Motor neuron (in vitro differentiated cells): Measurements from ENCODE around the gene PLD4. TPM values are rescaled to one million over a fixed set of nuclear protein-coding genes. Genes with fewer than 3 reads are reported as not detected.
"Not testable (repeated sequence)": the region's sequence is repeated elsewhere in the genome, so short reads cannot be mapped to it uniquely, and the experiment has no call there.

Experiments
- ATAC-seq, 8 experiments: fragments of 200-7000 bp; cut with Tn5 transposase; replicated peaks in 6 of 8; 2 replicates each; pipeline ENCODE4 v1.8.0; 2021; ENCODE audit warnings: mild to moderate bottlenecking in 8 of 8, moderate library complexity in 8 of 8
- H3K27ac ChIP-seq, 2 donors: fragments of 250-450 bp; sonication (Bioruptor Pico); 2 replicates each; pipeline ENCODE4 v1.9.0; 2021; ENCODE audit warnings: antibody characterized with exemption in 2 of 2, mild to moderate bottlenecking in 2 of 2, moderate library complexity in 1 of 2
- H3K4me1 ChIP-seq, 2 donors: fragments of 250-450 bp; sonication (Bioruptor Pico); replicated peaks in 1 of 2; 2 replicates each; pipeline ENCODE4 v1.6.1; 2021; ENCODE audit warnings: antibody characterized with exemption in 2 of 2, mild to moderate bottlenecking in 2 of 2, moderate library complexity in 1 of 2
- H3K4me3 ChIP-seq, 5 donors: fragments of 250-450 bp; sonication (Bioruptor Pico); 2 replicates each; pipeline ENCODE4 v1.9.0; 2021; ENCODE audit warnings: antibody characterized with exemption in 5 of 5, mild to moderate bottlenecking in 5 of 5, moderate library complexity in 4 of 5
- WGBS, 10 experiments: fragments of 450-650 bp; shearing (Covaris generic); methylation state at CpG; one replicate each; pipeline ENCODE4 v1.0.0; 2022; 5-methylcytosine and 5-hydroxymethylcytosine counted together
- in situ Hi-C, 9 experiments: fragments of 400-800 bp; cut with MboI; loops; one replicate each; pipeline ENCODE4 v1.15.0; 2021; ENCODE audit warnings: low sequenced_read_pairs in 9 of 9, low pct_unique_long_range_greater_than_20kb in 2 of 9; ENCODE audit not compliant: unreplicated experiment in 9 of 9
- total RNA-seq, 8 experiments: library from RNA; unstranded; fragments of 300-600 nt; gene quantifications; 2 replicates each; pipeline versions ENCODE4 v1.2.3 to v1.2.4, GENCODE V29; 2022

The PLD4 gene
- total RNA-seq, 8 experiments from 2014 or later: 0.09 to 1.1 (median 0.41) TPM

DNA sequence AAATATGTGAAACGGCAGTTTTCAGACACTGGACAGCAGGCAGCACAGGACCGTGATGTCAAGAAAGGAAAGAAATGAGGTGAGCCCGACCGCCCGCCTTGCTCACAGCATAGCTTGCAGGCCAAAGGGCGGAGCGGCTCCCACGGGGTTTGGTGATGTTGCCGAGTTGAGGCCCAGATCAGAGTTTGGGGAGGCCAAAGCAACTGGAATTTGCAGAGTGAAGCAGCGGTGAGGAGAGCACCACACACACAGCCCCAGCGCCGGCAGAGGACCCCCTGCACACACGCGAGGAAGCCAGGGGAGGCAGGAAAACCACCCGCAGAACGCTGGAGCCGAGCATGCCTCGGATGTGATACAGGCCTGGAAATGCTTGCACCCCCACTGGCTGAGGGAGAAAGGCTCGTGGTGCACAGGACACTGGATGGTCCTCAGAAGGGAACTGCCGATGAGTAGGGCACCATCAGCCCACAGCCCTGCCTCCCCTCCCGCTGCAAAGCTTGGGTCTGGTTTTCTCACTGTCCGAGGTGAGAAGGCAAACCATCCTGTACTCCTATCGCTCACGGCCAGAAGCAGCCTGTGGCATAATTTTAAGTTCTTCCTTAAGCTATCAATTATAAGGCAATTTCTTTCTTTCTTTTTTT is 25.7 kb upstream of the PLD4 start:
- whole genome bisulfite sequencing, 10 experiments: 20 to 100% (median 74%) methylated on average over 4 to 16 of the region's 24 CpGs
- no peak for ATAC-seq
- Histone ChIP-seq H3K27ac (no peak overlapping the region), H3K4me1 (no peaks in the 10 kb centered on the region), H3K4me3 (no peak overlapping the region)
- in situ Hi-C loops: no loop called here

DNA sequence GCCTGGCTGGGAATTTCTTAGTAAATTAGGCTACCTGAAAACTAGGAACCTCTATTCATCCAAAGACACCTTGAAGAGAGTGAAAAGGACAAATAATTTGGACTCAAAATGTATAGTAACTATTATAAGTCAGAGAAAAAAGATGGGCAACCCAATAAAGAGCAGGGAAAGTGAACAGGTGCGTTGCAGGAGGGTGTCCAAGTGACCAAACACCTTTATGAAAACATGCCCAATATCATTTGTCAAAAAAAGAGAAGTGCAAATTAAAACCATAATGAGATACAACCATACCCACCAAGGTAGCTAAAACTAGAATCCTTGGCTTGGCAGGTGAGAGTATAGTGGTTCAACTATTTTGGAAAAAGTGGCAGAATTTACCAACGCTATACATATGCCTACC is 24.9 kb upstream of the PLD4 start:
- in situ Hi-C loops: loop anchor here in 1 of 9 experiments (25.0 kb wide), 1 partner anchor 138 kb away; no protein-coding TSS in a partner anchor
- no peak for ATAC-seq
- H3K4me1 ChIP-seq: no peaks in the 10 kb centered on the region
- no peak overlapping the region for H3K4me3 ChIP-seq
- H3K27ac ChIP-seq: no peak overlapping the region
- WGBS, 10 experiments: 33 to 83% (median 49%) methylated on average over 1 to 2 of the region's 2 CpGs; no CpG with 5 or more reads in 3 of the 10 experiments

DNA sequence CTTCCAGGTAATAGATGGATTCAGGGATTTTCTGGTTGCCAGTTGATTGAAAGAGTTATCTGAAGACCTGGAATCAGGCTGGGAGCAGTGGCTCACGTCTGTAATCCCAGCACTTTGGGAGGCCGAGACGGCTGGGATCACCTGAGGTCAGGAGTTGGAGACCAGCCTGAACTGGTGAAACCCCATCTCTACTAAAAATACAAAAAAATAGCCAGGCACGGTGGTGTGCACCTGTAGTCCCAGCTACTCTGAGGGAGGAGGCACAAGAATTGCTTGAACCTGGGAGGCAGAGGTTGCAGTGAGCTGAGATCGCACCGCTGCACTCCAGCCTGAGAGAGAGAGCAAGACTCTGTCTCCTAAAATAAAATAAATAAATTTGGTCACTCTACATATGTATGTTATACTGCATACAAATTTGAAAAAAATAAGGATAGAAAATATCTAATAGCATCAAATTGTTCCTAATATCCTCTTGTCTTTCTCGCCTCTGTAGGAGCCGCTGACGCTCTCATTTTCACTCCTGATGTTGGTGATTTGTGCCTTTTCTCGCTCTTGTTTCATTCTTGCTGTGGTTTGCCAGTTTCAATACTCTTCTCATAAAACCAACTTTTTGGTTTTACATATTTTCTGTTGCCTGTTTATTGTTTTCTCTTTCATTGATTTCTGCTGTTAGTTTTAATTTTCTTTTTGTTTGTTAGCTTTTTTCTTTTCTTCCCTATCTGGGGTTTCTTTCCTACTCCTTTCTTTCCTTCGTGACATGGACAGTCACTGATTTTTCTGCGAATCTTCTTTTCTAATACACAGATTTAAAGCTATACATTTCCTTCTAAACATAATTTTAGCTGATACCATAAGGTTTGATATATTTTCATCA is 23.8 kb upstream of the PLD4 start:
- no peak overlapping the region for H3K4me3 ChIP-seq
- no peak for ATAC-seq
- no peaks in the 10 kb centered on the region for H3K4me1 ChIP-seq
- 59 to 88% (median 79%) methylated on average over 6 to 10 of the region's 12 CpGs for WGBS, 10 experiments
- in situ Hi-C loops: loop anchor here in 1 of 9 experiments (25.0 kb wide), 1 partner anchor 136 kb away; no protein-coding TSS in a partner anchor
- no peak overlapping the region for H3K27ac ChIP-seq

- 62 to 97% (median 88%) methylated on average over 2 to 7 of the region's 7 CpGs; no CpG with 5 or more reads in 1 of the 10 experiments for WGBS, 10 experiments
Measured at GRCh38 chr14:104903990-104904389, 20.7 kb upstream of the PLD4 start.

DNA sequence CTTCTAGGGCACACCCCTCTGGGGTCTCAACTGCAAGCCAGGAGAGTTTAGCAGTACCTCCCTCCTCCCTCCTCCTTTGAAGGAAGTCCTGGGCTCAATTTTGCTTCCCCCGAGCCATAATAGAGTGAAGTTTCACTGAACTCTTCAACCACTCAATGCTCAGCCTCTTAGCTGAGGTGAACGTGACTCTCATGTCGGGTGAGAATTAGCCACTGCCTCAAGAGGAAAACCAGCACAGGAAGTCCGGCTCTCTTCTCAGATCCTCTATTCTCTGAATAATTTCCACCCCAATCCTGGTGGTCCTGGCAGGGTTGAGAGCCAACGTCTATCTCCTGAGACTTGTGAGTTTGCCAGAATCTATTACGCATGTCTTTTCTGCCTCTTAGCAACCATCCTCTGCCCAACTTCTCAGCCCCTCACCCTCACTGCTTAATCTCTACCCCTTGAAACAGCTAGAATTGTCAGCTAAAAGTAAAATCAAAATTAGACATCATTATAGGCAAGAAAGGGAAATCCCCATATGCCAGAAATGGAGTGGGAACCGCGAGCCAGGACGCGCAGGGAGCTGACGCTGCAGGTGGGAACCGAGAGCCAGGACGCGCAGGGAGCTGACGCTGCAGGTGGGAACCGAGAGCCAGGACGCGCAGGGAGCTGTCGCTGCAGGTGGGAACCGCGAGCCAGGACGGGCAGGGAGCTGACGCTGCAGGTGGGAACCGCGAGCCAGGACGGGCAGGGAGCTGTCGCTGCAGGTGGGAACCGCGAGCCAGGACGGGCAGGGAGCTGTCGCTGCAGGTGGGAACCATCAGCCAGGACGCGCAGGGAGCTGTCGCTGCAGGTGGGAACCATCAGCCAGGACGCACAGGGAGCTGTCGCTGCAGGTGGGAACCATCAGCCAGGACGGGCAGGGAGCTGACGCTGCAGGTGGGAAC is 19.8 kb upstream of the PLD4 start:
- WGBS, 10 experiments: 0 to 86% (median 51%) methylated on average over 2 to 9 of the region's 38 CpGs; no CpG with 5 or more reads in 2 of the 10 experiments
- H3K4me3 ChIP-seq: not testable (repeated sequence)
- in situ Hi-C loops: loop anchor here in 1 of 9 experiments (25.0 kb wide), 1 partner anchor 132 kb away; no protein-coding TSS in a partner anchor

More at GRCh38 chr14:104903990-104904389, 20.7 kb upstream of the PLD4 start:
- H3K4me1 ChIP-seq: no peaks in the 10 kb centered on the region
- no peak overlapping the region for H3K4me3 ChIP-seq
- no peak overlapping the region for H3K27ac ChIP-seq
- ATAC-seq: no peak
- in situ Hi-C loops: loop anchor here in 1 of 9 experiments (25.0 kb wide), 1 partner anchor 133 kb away; no protein-coding TSS in a partner anchor

DNA sequence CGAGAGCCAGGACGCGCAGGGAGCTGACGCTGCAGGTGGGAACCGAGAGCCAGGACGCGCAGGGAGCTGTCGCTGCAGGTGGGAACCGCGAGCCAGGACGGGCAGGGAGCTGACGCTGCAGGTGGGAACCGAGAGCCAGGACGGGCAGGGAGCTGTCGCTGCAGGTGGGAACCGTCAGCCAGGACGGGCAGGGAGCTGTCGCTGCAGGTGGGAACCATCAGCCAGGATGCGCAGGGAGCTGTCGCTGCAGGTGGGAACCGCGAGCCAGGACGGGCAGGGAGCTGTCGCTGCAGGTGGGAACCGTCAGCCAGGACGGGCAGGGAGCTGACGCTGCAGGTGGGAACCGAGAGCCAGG is 19.1 kb upstream of the PLD4 start:
- in situ Hi-C loops: loop anchor here in 1 of 9 experiments (25.0 kb wide), 1 partner anchor 132 kb away; no protein-coding TSS in a partner anchor
- H3K4me3 ChIP-seq, ATAC-seq, H3K27ac ChIP-seq, H3K4me1 ChIP-seq: not testable (repeated sequence)
- 14% methylated on average over 9 of the region's 28 CpGs; no CpG with 5 or more reads in 9 of the 10 experiments for WGBS, 10 experiments

More for the DNA sequence above, 19.8 kb upstream of the PLD4 start:
- ATAC-seq: peak in 1 of 8 experiments; percentile 14
- not testable (repeated sequence) for H3K27ac ChIP-seq, H3K4me1 ChIP-seq

DNA sequence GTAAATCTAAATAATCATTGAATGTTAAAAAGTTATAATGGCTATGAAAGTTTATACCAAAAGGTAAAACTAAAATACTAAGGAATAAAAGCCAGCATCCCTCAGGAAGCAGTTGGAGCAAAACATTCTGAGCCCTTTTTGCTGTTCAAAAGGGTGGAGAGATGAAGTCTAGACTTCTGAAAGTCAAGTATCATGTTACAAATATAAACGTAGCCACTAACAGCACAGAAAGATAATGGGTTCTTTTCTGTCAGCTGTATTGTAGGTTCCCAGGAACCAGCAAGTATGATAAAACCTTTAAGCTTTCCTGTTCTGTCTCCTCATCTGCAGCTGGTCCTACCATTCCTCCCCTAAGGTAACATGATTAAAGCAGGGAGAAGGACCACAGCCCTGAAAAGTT is 16.4 kb upstream of the PLD4 start:
- H3K4me1 ChIP-seq: no peaks in the 10 kb centered on the region
- peak in 2 of 8 experiments; percentile 48 to 70 for ATAC-seq
- WGBS, 10 experiments: 0 to 57% (median 0%) methylated on average over 1 of the region's 1 CpG; no CpG with 5 or more reads in 2 of the 10 experiments
- H3K4me3 ChIP-seq: no peak overlapping the region
- H3K27ac ChIP-seq: no peak overlapping the region
- in situ Hi-C loops: loop anchor here in 1 of 9 experiments (25.0 kb wide), 1 partner anchor 129 kb away; no protein-coding TSS in a partner anchor

DNA sequence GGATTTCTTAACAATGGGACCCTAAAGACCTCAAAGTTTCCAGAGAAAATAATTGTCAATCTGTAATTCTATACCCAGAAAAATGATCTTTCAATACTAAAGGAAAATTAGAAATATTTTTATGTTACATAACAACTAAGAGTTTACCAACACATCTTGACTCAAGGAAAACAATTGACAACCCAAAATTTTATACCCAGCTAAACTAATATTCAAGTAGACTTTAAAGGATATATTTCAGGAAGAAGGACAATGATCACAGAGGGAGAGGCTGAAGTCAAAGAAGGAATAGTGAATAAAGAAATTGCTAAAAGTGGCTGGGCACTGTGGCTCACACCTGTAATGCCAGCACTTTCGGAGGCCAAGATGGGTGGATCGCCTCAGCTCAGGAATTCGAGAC is 12.6 kb upstream of the PLD4 start:
- Histone ChIP-seq H3K4me1 (no peaks in the 10 kb centered on the region), H3K27ac (no peak overlapping the region), H3K4me3 (no peak overlapping the region)
- ATAC-seq: no peak
- in situ Hi-C loops: loop anchor here in 1 of 9 experiments (25.0 kb wide), 1 partner anchor 125 kb away; no protein-coding TSS in a partner anchor
- 50 to 100% (median 73%) methylated on average over 1 to 3 of the region's 3 CpGs; no CpG with 5 or more reads in 6 of the 10 experiments for WGBS, 10 experiments

DNA sequence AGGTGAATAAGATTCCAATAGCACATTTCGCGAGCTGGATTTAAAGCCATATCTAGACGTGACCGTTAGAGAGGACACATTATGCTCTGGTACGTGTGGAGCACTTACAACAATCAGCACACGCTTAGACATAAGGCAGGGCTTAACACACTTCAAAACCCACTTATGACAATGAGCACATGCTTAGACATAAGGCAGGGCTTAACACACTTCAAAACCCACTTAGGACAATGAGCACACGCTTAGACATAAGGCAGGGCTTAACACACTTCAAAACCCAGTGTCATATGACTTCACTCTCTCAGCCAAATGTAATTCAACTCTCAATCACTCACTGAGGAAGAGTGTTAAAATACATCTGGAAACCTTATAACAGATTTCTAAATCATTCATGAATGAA is 11.2 kb upstream of the PLD4 start:
- peak in 2 of 8 experiments; percentile 56 to 76 for ATAC-seq
- no peak overlapping the region for H3K4me3 ChIP-seq
- H3K4me1 ChIP-seq: no peaks in the 10 kb centered on the region
- in situ Hi-C loops: loop anchor here in 1 of 9 experiments (25.0 kb wide), 1 partner anchor 124 kb away; no protein-coding TSS in a partner anchor
- WGBS, 10 experiments: 0 to 100% (median 90%) methylated on average over 1 to 6 of the region's 7 CpGs; no CpG with 5 or more reads in 1 of the 10 experiments
- H3K27ac ChIP-seq: no peak overlapping the region

GRCh38 chr14:104917116-104917515 is 7.6 kb upstream of the PLD4 start:
- H3K27ac ChIP-seq: no peak overlapping the region
- no peaks in the 10 kb centered on the region for H3K4me1 ChIP-seq
- 19 to 100% (median 54%) methylated on average over 2 to 9 of the region's 9 CpGs for WGBS, 10 experiments
- in situ Hi-C loops: loop anchor here in 1 of 9 experiments (25.0 kb wide), 1 partner anchor 120 kb away; no protein-coding TSS in a partner anchor
- ATAC-seq: no peak
- no peak overlapping the region for H3K4me3 ChIP-seq

DNA sequence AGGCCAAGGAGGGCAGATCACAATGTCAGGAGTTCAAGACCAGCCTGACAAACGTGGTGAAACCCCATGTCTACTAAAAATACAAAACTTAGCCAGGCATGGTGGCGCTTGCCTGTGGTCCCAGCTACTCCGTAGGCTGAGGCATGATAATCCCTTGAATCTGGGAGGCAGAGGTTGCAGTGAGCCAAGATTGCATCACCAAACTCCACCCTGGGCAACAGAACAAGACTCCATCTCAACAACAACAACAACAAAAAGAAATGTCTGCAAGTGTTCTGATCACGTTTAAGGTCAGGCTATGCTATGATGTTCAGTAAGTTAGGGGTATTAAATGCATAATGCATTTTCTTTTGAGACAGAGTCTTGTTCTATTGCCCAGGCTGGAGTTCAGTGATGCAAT is 6.7 kb upstream of the PLD4 start:
- no peak overlapping the region for H3K27ac ChIP-seq
- H3K4me1 ChIP-seq: no peaks in the 10 kb centered on the region
- in situ Hi-C loops: loop anchor here in 1 of 9 experiments (25.0 kb wide), 1 partner anchor 119 kb away; no protein-coding TSS in a partner anchor
- WGBS, 10 experiments: 8 to 100% (median 89%) methylated on average over 1 to 4 of the region's 4 CpGs; no CpG with 5 or more reads in 4 of the 10 experiments
- no peak overlapping the region for H3K4me3 ChIP-seq
- ATAC-seq: peak in 2 of 8 experiments; percentile 73 to 83
